Epidermal melanocyte (primary cell): ENCODE results near the gene ZNF484.
"Not testable (repeated sequence)": the region's sequence is repeated elsewhere in the genome, so short reads cannot be mapped to it uniquely, and the experiment has no call there.

Source experiments
- DNase-seq: peaks from one replicate; pipeline ENCODE4 v3.0.0; 2011; ENCODE audit warnings: low spot score; ENCODE audit not compliant: insufficient read length

Gene ZNF484

DNA sequence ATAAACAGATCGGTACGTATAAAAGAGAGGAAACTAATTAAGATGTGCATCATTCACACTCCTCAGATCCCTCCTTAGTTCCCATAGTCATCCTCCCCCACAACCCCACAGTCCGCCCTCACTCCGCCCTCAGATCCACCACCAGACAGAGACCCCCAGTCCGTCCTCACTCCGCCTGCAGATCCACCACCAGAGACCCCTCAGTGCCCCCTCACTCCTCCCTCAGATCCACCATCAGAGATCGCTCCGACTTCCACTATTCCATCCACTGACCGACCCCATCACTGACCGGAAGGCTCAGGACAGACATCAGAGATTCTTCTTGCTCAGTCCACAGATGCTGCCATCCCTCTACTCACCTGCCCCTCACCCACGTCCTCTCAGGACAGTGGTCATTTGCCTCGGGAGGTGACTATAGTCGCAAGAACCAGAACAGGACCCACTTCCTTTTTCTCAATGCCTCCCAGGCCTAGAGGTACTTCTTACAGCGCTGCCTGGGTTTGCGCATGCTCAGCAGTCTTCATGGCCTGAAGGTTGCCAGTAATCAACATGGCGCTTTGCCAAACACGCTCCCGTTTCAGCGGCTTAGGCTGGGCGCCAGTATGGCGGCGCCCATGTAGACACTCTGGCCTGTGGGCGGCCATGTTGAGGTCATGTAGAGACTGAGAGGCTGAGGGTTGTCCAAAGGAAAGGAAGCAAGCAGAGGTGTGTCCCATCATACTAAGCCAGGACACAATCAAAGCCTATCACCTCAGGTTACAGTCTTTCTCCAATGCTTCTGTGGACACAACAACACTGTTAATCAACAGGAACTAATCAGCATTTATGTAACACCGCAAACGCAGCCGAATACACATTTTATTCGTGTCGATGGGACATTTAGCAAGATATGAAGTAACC lies at the start of gene ZNF484:
TSS of gene ZNF484 (minus strand) at position 508 of the 900 bp plus-strand sequence. CDS start 3,009 bp downstream, outside the sequence.
- peak; percentile 92 for DNase-seq

DNA sequence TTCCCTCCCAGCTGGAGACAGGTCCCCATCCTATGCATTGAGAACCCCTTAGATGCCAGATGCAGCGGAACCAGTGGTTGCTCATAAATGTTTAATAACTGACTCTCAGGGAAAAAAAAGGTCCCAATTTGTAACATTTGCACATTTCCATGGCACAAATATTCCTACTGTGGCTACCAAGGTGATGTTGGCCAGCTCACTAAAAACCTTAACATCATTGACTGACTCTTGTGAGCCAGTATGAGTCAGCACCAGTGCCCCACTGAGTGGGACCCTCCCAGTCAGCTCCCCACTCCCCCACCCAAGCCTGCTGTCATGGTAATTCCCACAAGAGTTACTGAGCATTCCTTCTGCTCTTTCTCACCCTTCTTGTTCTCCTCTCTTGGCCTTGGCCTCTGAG lies 42.6 kb upstream of the ZNF484 start:
- no peak for DNase-seq

DNA sequence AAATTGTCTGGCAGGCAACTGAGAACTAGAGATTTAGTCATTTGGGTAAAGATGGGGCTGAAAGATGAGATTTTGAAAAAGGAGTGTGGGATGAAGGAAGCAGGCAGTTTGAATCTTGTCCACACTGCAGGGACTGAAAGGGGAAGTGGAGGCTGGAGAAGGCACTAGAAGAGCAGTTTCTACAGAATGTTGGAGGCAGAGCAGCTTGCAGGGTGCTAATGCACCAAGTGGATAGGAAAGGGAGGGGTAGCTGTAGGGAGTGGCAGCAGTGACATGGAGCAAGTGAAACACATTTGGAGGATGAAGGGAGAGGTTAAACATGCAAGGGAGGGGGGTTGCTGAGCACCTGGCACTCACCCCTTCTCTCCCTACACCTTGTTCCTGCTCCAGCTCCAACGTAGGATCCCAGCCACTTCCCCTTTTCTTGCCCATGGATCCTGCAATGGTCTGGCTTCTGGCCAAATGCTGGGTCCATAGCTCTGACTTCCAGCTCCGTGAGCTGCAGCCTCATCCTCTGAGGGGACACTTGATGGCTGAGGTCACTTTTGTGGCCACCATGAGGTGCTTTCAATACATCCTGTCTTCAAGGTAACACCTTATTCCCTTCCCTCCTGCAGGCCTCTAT lies 39.5 kb upstream of the ZNF484 start:
- no peak for DNase-seq

- DNase-seq: peak; percentile 67
Measured at GRCh38 chr9:92911511-92912475, 34.0 kb upstream of the ZNF484 start.

GRCh38 chr9:92905137-92905536 lies 27.3 kb upstream of the ZNF484 start:
- not testable (repeated sequence) for DNase-seq

DNA sequence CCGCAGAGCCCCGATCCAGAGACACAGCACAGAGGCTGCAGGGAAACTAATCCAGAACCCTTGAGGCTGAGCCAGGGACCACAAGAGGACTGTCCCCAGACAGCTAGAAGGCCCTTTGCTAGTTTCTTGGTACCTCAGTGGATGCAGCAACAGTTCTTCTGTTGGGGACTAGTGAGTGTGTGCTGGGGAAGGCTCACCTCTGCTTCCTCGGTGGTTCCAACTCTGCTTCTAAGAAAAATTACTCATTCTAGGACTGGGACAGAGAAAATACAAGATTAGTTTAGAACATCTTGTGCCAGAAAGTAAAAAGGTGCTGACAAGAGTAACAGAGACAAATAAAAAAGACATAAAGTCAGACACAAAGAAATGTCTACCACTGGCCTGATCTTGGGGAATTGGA lies 19.5 kb upstream of the ZNF484 start:
- DNase-seq: no peak

- no peak for DNase-seq
Measured at GRCh38 chr9:92895812-92896436, 18.1 kb upstream of the ZNF484 start.

GRCh38 chr9:92894711-92895362 lies 17.0 kb upstream of the ZNF484 start:
- DNase-seq: no peak

- DNase-seq: not testable (repeated sequence)
Measured at GRCh38 chr9:92893916-92894610, 16.2 kb upstream of the ZNF484 start.

GRCh38 chr9:92892276-92892675 lies 14.4 kb upstream of the ZNF484 start:
- DNase-seq: not testable (repeated sequence)

GRCh38 chr9:92890761-92891160 lies 12.9 kb upstream of the ZNF484 start:
- DNase-seq: no peak

- DNase-seq: peak; percentile 19
Measured at GRCh38 chr9:92887880-92888338, 10.1 kb upstream of the ZNF484 start.

GRCh38 chr9:92886846-92887610 lies 9.2 kb upstream of the ZNF484 start:
- DNase-seq: not testable (repeated sequence)

GRCh38 chr9:92883666-92884405 lies 6.0 kb upstream of the ZNF484 start:
- not testable (repeated sequence) for DNase-seq

DNA sequence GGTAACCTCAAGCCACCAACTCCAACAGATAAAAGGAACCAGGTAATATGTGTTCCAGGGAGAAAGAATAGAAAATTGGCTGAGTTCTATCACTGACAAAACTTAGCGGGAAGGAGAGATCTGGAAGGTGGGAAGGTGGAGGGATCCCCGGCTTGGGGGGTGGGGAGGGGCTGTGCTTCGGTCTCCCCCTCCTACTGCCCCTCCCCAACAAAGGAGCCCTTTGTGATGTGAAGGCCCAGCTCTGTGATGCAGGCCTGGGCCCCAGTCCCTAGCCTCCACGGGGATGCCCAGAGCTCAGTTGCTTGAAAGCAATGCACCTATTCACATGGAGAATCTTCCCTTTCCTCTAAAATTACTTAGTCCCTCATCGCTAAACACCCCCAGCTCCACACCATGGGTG lies 4.4 kb upstream of the ZNF484 start:
- no peak for DNase-seq

- DNase-seq: no peak
Measured at GRCh38 chr9:92875373-92875772, 2.5 kb downstream of the ZNF484 start.

- DNase-seq: no peak
Measured at GRCh38 chr9:92870289-92870688, 7.5 kb downstream of the ZNF484 start.

GRCh38 chr9:92866600-92866999 lies 11.2 kb downstream of the ZNF484 start:
- DNase-seq: not testable (repeated sequence)
